ENCODE measurements around the gene MPDZ. TPM values are rescaled to one million over a fixed set of nuclear protein-coding genes. Genes with fewer than 3 reads are reported as not detected.

The MPDZ gene, protein sequence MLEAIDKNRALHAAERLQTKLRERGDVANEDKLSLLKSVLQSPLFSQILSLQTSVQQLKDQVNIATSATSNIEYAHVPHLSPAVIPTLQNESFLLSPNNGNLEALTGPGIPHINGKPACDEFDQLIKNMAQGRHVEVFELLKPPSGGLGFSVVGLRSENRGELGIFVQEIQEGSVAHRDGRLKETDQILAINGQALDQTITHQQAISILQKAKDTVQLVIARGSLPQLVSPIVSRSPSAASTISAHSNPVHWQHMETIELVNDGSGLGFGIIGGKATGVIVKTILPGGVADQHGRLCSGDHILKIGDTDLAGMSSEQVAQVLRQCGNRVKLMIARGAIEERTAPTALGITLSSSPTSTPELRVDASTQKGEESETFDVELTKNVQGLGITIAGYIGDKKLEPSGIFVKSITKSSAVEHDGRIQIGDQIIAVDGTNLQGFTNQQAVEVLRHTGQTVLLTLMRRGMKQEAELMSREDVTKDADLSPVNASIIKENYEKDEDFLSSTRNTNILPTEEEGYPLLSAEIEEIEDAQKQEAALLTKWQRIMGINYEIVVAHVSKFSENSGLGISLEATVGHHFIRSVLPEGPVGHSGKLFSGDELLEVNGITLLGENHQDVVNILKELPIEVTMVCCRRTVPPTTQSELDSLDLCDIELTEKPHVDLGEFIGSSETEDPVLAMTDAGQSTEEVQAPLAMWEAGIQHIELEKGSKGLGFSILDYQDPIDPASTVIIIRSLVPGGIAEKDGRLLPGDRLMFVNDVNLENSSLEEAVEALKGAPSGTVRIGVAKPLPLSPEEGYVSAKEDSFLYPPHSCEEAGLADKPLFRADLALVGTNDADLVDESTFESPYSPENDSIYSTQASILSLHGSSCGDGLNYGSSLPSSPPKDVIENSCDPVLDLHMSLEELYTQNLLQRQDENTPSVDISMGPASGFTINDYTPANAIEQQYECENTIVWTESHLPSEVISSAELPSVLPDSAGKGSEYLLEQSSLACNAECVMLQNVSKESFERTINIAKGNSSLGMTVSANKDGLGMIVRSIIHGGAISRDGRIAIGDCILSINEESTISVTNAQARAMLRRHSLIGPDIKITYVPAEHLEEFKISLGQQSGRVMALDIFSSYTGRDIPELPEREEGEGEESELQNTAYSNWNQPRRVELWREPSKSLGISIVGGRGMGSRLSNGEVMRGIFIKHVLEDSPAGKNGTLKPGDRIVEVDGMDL (N-terminal part only)
- 10 to 100 TPM; 26.9 to 61.5 TPM for total RNA-seq

DNA sequence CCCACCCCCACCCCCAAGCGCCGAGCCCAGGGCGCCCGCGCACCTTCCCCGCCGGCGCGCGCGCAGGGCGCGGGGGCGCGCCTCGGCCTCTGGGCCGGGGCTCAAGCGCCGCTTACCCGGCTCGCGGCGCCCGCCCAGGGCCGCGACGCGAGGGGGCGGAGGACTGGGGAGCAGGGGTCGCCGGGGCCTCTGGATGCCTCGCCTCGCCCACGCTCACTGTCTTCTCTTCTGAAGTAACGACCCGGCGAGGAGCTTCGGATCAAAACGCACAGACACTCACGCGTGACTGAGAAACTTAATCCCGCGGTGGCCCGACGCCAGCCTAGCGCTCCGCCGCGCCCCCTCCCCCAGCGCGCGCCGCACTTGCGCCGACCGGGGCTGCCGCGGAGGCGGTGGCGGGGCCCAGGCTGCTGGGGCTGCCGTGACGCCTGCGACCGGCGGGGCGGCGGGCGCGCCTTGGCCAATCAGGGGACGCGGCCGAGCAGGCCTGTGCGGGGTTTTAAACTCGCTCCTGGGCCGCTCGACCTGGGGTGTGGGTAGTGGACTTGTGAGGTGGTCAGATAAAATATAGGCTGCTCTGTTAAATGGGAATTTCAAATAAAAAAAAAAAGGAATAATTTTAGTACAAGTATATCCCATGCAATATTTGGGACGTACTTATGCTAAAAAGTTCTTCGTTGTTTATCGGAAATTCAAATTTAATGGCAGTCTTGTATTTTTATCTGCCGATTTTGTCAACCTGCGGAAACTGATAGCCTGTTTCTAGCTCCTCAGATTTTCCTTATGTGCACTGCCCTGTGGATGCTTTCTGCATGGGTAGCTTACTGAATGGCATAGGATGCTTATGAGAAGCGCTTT, at the start of gene MPDZ:
Gene MPDZ (minus strand): TSS at position 409 of the 858 bp plus-strand sequence. CDS start 29,377 bp downstream, outside the sequence.
- H3K4me1 ChIP-seq (replicated peaks), result no peaks in the 10 kb centered on the region
- peak within 1 kb of the TSS; percentile 90 to 96 for H3K27ac ChIP-seq
- no peaks in the 10 kb centered on the region for H3K9me3 ChIP-seq
- 7% methylated on average over 46 of the region's 82 CpGs for WGBS
- TF ChIP-seq, protein P1, sequence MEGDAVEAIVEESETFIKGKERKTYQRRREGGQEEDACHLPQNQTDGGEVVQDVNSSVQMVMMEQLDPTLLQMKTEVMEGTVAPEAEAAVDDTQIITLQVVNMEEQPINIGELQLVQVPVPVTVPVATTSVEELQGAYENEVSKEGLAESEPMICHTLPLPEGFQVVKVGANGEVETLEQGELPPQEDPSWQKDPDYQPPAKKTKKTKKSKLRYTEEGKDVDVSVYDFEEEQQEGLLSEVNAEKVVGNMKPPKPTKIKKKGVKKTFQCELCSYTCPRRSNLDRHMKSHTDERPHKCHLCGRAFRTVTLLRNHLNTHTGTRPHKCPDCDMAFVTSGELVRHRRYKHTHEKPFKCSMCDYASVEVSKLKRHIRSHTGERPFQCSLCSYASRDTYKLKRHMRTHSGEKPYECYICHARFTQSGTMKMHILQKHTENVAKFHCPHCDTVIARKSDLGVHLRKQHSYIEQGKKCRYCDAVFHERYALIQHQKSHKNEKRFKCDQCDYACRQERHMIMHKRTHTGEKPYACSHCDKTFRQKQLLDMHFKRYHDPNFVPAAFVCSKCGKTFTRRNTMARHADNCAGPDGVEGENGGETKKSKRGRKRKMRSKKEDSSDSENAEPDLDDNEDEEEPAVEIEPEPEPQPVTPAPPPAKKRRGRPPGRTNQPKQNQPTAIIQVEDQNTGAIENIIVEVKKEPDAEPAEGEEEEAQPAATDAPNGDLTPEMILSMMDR (IDR thresholded peaks at IDR 0.05), result peak in 2 of 4 experiments; percentile 13 to 27
- TF ChIP-seq POLR2A (IDR thresholded peaks at IDR 0.05) (peak; percentile 44), POLR2AphosphoS5 (IDR thresholded peaks at IDR 0.05) (no peak)
- H3K27me3 ChIP-seq (replicated peaks; ENCODE audit: insufficient read depth), result no peaks in the 10 kb centered on the region
- peak; percentile 47 for DNase-seq (ENCODE audit: low spot score)
- no peaks in the 10 kb centered on the region for H3K36me3 ChIP-seq
- intact Hi-C loops (cut with DNase I), result loop anchor here (5.0 to 10.0 kb wide), 4 partner anchors 125 to 1043 kb away; no protein-coding TSS in a partner anchor
- peak within 1 kb of the TSS; percentile 50 to 54 for H3K4me3 ChIP-seq

GRCh38 chr9:13324988-13325387, 45.5 kb upstream of the MPDZ start:
- TF ChIP-seq POLR2AphosphoS5 (IDR thresholded peaks at IDR 0.05) (no peak), POLR2A (IDR thresholded peaks at IDR 0.05) (no peak)
- TF ChIP-seq, protein P1 (IDR thresholded peaks at IDR 0.05), result no peak

GRCh38 chr9:13322828-13323550, 43.5 kb upstream of the MPDZ start:
- no peaks in the 10 kb centered on the region for H3K4me1 ChIP-seq (replicated peaks)
- H3K9me3 ChIP-seq, result no peaks in the 10 kb centered on the region
- intact Hi-C loops (cut with DNase I), result no loop called here
- H3K27me3 ChIP-seq (replicated peaks; ENCODE audit: insufficient read depth), result no peaks in the 10 kb centered on the region
- DNase-seq (ENCODE audit: low spot score), result peak; percentile 22
- H3K27ac ChIP-seq, result no peak overlapping the region
- no peak overlapping the region for H3K4me3 ChIP-seq
- H3K36me3 ChIP-seq, result no peaks in the 10 kb centered on the region
- TF ChIP-seq POLR2A (IDR thresholded peaks at IDR 0.05) (no peak), POLR2AphosphoS5 (IDR thresholded peaks at IDR 0.05) (no peak)
- TF ChIP-seq, protein P1 (IDR thresholded peaks at IDR 0.05), result no peak
- WGBS, result 52% methylated on average over 29 of the region's 29 CpGs

More at GRCh38 chr9:13324988-13325387, 45.5 kb upstream of the MPDZ start:
- Histone ChIP-seq H3K27ac (no peak overlapping the region), H3K27me3 (replicated peaks; ENCODE audit: insufficient read depth) (no peaks in the 10 kb centered on the region), H3K4me3 (no peak overlapping the region), H3K36me3 (no peaks in the 10 kb centered on the region), H3K4me1 (replicated peaks) (no peaks in the 10 kb centered on the region), H3K9me3 (no peaks in the 10 kb centered on the region)
- WGBS, result 83% methylated on average over 1 of the region's 1 CpG
- DNase-seq (ENCODE audit: low spot score), result no peak
- intact Hi-C loops (cut with DNase I), result no loop called here

DNA sequence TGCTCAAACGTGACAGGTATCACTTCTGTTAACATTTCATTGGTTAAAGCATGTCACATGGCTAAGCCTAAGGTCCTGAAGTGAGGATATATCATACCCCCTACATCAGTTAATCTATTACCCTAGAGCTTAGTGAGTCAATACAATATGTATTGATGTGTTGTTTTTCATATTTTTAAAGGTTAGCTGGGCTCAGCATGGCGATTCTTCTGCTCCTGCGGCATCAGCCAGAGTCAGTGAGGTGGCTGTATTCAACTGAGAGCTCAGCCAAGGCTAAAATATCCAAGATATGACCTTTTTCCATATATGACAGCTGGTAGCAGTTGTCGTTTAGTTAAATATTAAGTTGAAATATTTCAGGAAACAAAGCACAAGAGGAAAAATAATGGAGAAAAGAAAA, 38.5 kb upstream of the MPDZ start:
- no peak for DNase-seq (ENCODE audit: low spot score)
- H3K4me1 ChIP-seq (replicated peaks), result no peaks in the 10 kb centered on the region
- H3K4me3 ChIP-seq, result no peak overlapping the region
- no peaks in the 10 kb centered on the region for H3K36me3 ChIP-seq
- 92% methylated on average over 4 of the region's 4 CpGs for WGBS
- H3K27ac ChIP-seq, result no peak overlapping the region
- intact Hi-C loops (cut with DNase I), result no loop called here
- no peaks in the 10 kb centered on the region for H3K9me3 ChIP-seq
- TF ChIP-seq POLR2AphosphoS5 (IDR thresholded peaks at IDR 0.05) (no peak), POLR2A (IDR thresholded peaks at IDR 0.05) (no peak)
- TF ChIP-seq, protein P1 (IDR thresholded peaks at IDR 0.05), result no peak
- H3K27me3 ChIP-seq (replicated peaks; ENCODE audit: insufficient read depth), result no peaks in the 10 kb centered on the region
